ENCODE data around the gene OBI1.
A peak's percentile ranks its signal among the peaks of the same experiment; 100 is the strongest.

Gene OBI1

GRCh38 chr13:78680576-78681350 lies 21.8 kb upstream of the OBI1 start (continued):
- TF ChIP-seq ZBTB48 (tag by site-specific recombination; IDR thresholded peaks at IDR 0.05) (no peak), ZBTB10 (tag by site-specific recombination; IDR thresholded peaks at IDR 0.05) (no peak), ZNF155 (tag by site-specific recombination; IDR thresholded peaks at IDR 0.05) (no peak)

GRCh38 chr13:78680115-78680561 lies 21.2 kb upstream of the OBI1 start:
- Histone ChIP-seq H3K4me1 (ENCODE audit: control insufficient read depth, insufficient read depth, low read length) (no peaks in the 10 kb centered on the region), H3K9me3 (ENCODE audit: control insufficient read depth, insufficient read depth, low read depth, low read length) (no peaks in the 10 kb centered on the region), H3K27ac (ENCODE audit: extremely low read depth, low read depth, low read length) (no peak overlapping the region), H3K36me3 (ENCODE audit: control insufficient read depth in 2 of 2, insufficient read depth in 1 of 2, low read length in 2 of 2) (no peaks in the 10 kb centered on the region), H3K4me3 (ENCODE audit: low read depth, low read length) (no peak overlapping the region)
- TF ChIP-seq ZNF555 (tag by site-specific recombination; conservative IDR thresholded peaks at IDR 0.05) (no peak), ZNF426 (tag by site-specific recombination; IDR thresholded peaks at IDR 0.05) (no peak), ZSCAN4 (tag by site-specific recombination; IDR thresholded peaks at IDR 0.05) (no peak), ZBTB48 (tag by site-specific recombination; IDR thresholded peaks at IDR 0.05) (no peak), ZNF600 (tag by site-specific recombination; IDR thresholded peaks at IDR 0.05) (no peak), ZNF132 (tag by site-specific recombination; IDR thresholded peaks at IDR 0.05; ENCODE audit: borderline replicate concordance) (no peak), ZNF560 (tag by site-specific recombination; IDR thresholded peaks at IDR 0.05; ENCODE audit: borderline replicate concordance) (no peak), ZBTB44 (tag by site-specific recombination; IDR thresholded peaks at IDR 0.05) (peak; percentile 99), ZNF621 (tag by site-specific recombination; IDR thresholded peaks at IDR 0.05) (no peak), ZNF398 (tag by site-specific recombination; IDR thresholded peaks at IDR 0.05) (no peak), ZNF596 (tag by site-specific recombination; IDR thresholded peaks at IDR 0.05) (no peak), FEZF1 (tag by site-specific recombination; IDR thresholded peaks at IDR 0.05) (peak; percentile 48), GLI2 (tag by site-specific recombination; IDR thresholded peaks at IDR 0.05; ENCODE audit: borderline replicate concordance, low read depth) (no peak), OSR2 (tag by site-specific recombination; IDR thresholded peaks at IDR 0.05) (peak; percentile 91), EGR2 (tag by site-specific recombination; IDR thresholded peaks at IDR 0.05; ENCODE audit: low read depth) (no peak), ATF2 (tag by site-specific recombination; IDR thresholded peaks at IDR 0.05; ENCODE audit: low read depth) (no peak), ZNF155 (tag by site-specific recombination; IDR thresholded peaks at IDR 0.05) (no peak), SALL2 (tag by site-specific recombination; IDR thresholded peaks at IDR 0.05; ENCODE audit: borderline replicate concordance) (no peak), PRDM6 (tag by site-specific recombination; IDR thresholded peaks at IDR 0.05) (peak; percentile 29; the same call in 1 of the 2 replicates), ZNF501 (tag by site-specific recombination; IDR thresholded peaks at IDR 0.05) (peak; percentile 49; the same call in 1 of the 2 replicates), WT1 (tag by site-specific recombination; IDR thresholded peaks at IDR 0.05) (0 out of 2 replicates have a peak, but pooled peaks have one; percentile 28), YY2 (tag by site-specific recombination; IDR thresholded peaks at IDR 0.05) (no peak)
- ChIA-PET CTCF (interaction anchor here (0.6 kb wide), 1 partner anchor 193 kb away, joined by 3 read pairs; no protein-coding TSS in a partner anchor), POLR2A (no interaction called here)
